CD4-positive, alpha-beta T cell (primary cell): ENCODE results near the gene PDE12. TPM values are rescaled to one million over a fixed set of nuclear protein-coding genes. Genes with fewer than 3 reads are reported as not detected.

ENCODE experiments used
- ATAC-seq: fragments of 200-7000 bp; cut with Tn5 transposase; one replicate; pipeline ENCODE4 v1.10.0; 2022; ENCODE audit warnings: mild to moderate bottlenecking; ENCODE audit not compliant: poor library complexity
- CTCF ChIA-PET: fragments of 350-600 bp; sonication (Branson Sonifier 250); formaldehyde crosslinking; loops from one replicate; lab custom pipeline; 2021; ENCODE audit warnings: antibody characterized with exemption, inconsistent platforms; lab: Charles Lee
- POLR2A ChIA-PET: fragments of 350-600 bp; sonication (Branson Sonifier 250); formaldehyde crosslinking; loops from one replicate; lab custom pipeline; 2021; ENCODE audit warnings: antibody characterized with exemption, inconsistent platforms; lab: Charles Lee
- DNase-seq, 14 experiments: peaks; one replicate each; pipeline ENCODE4 v3.0.0-alpha.2; 2013 to 2020; ENCODE audit warnings: mixed read lengths in 2 of 14
- H3K27ac ChIP-seq, 2 donors: one replicate each; pipeline versions ENCODE4 v1.5.1 to v1.7.0; 2013; ENCODE audit warnings: low read length in 2 of 2, low read depth in 1 of 2, mild to moderate bottlenecking in 1 of 2
- H3K27me3 ChIP-seq, 2 experiments: 1 replicate in 1 of 2; 2 replicates in 1 of 2; pipeline versions ENCODE4 v1.6.1 to v1.7.0; 2013; ENCODE audit warnings: low read length in 2 of 2, control low read depth in 1 of 2, mild to moderate bottlenecking in 1 of 2, moderate library complexity in 1 of 2; ENCODE audit not compliant: insufficient read depth in 2 of 2, control insufficient read depth in 1 of 2
- H3K36me3 ChIP-seq: one replicate; pipeline ENCODE4 v1.6.1; 2013; ENCODE audit warnings: low read length, control low read depth; ENCODE audit not compliant: insufficient read depth
- H3K4me1 ChIP-seq: one replicate; pipeline ENCODE4 v1.6.1; 2013; ENCODE audit warnings: low read length, control low read depth; ENCODE audit not compliant: insufficient read depth
- H3K4me3 ChIP-seq: one replicate; pipeline ENCODE4 v1.5.1; 2013; ENCODE audit warnings: mild to moderate bottlenecking, low read length, moderate library complexity
- H3K9me3 ChIP-seq, 2 experiments: 1 replicate in 1 of 2; 2 replicates in 1 of 2; pipeline versions ENCODE4 v1.6.1 to v1.7.0; 2013; ENCODE audit warnings: low read length in 2 of 2, mild to moderate bottlenecking in 2 of 2, control low read depth in 1 of 2, moderate library complexity in 1 of 2; ENCODE audit not compliant: control insufficient read depth in 1 of 2, insufficient read depth in 1 of 2
- H3K27ac Mint-ChIP-seq: one replicate; pipeline ENCODE4 v1.8.0; 2020; ENCODE audit warnings: mixed read lengths
- H3K27me3 Mint-ChIP-seq: one replicate; pipeline ENCODE4 v1.8.0; 2021; ENCODE audit warnings: mixed read lengths
- H3K36me3 Mint-ChIP-seq: one replicate; pipeline ENCODE4 v1.8.0; 2021; ENCODE audit warnings: low read depth, mixed read lengths
- H3K4me1 Mint-ChIP-seq: one replicate; pipeline ENCODE4 v1.8.0; 2021; ENCODE audit warnings: low read depth, mixed read lengths
- H3K4me3 Mint-ChIP-seq: one replicate; pipeline ENCODE4 v1.8.0; 2020; ENCODE audit warnings: mild to moderate bottlenecking, mixed read lengths
- H3K9me3 Mint-ChIP-seq: one replicate; pipeline ENCODE4 v1.8.0; 2020; ENCODE audit warnings: mixed read lengths
- CTCF ChIP-seq: fragments of 200-600 bp; IDR thresholded peaks from one replicate; pipeline ENCODE4 v1.8.0; 2022; ENCODE audit warnings: antibody characterized with exemption, mild to moderate bottlenecking
- intact Hi-C, 2 experiments: fragments of 100-400 bp; cut with DNase I in 1 of 2; cut with micrococcal nuclease in 1 of 2; formaldehyde crosslinking; loops; one replicate each; pipeline versions ENCODE4 v1.15.1 to v1.9.0; 2023 to 2025; cut with DNase I, micrococcal nuclease
- total RNA-seq, 174 experiments: library from RNA in 2 of 174; stranded (reverse) in 2 of 174; gene quantifications; one replicate each; pipeline ENCODE4 v1.2.3 and lab custom pipeline; 2021 to 2026

The PDE12 gene
- total RNA-seq, 2 experiments from 2014 or later, result 40.5 to 40.9 TPM

GRCh38 chr3:57592306-57592705 lies 36.2 kb downstream of the PDE12 start:
- Histone ChIP-seq H3K9me3 (peaks cover 0 to 3% of the 10 kb centered on the region in 2 experiments), H3K4me1 (peaks cover 19% of the 10 kb centered on the region), H3K4me3 (no peak overlapping the region), H3K36me3 (no peaks in the 10 kb centered on the region), H3K27ac (no peak overlapping the region), H3K27me3 (no peaks in the 10 kb centered on the region)
- Mint-ChIP-seq H3K36me3 (peaks cover 49% of the 10 kb centered on the region), H3K27me3 (no peaks in the 10 kb centered on the region), H3K4me1 (peaks cover 55% of the 10 kb centered on the region), H3K27ac (peak overlapping the region; percentile 8), H3K4me3 (no peak overlapping the region), H3K9me3 (no peaks in the 10 kb centered on the region)
- ChIA-PET CTCF (no interaction called here), POLR2A (interaction anchor here (7.0 kb wide), 1 partner anchor 36 kb away, joined by 190 read pairs; the partner anchor contains the start of gene PDE12)
- DNase-seq, result no peak
- no peak for TF ChIP-seq CTCF
- ATAC-seq, result no peak
- intact Hi-C loops, result no loop called here

- H3K4me1 ChIP-seq, result peaks cover 32% of the 10 kb centered on the region
- Mint-ChIP-seq H3K4me1 (peaks cover 61% of the 10 kb centered on the region), H3K9me3 (no peaks in the 10 kb centered on the region), H3K36me3 (peaks cover 54% of the 10 kb centered on the region), H3K27me3 (no peaks in the 10 kb centered on the region), H3K4me3 (peak overlapping the region; percentile 85), H3K27ac (peak overlapping the region; percentile 97)
- no peaks in the 10 kb centered on the region for H3K27me3 ChIP-seq
- H3K9me3 ChIP-seq, result peaks cover 0 to 3% of the 10 kb centered on the region in 2 experiments
- DNase-seq, result no peak
- no peak for ATAC-seq
- no peaks in the 10 kb centered on the region for H3K36me3 ChIP-seq
- ChIA-PET CTCF (interaction anchor here (1.3 kb wide), 1 partner anchor 38 kb away, joined by 3 read pairs; the partner anchor contains the start of gene PDE12), POLR2A (interaction anchor here (7.0 kb wide), 1 partner anchor 38 kb away, joined by 190 read pairs; the partner anchor contains the start of gene PDE12)
- no peak overlapping the region for H3K27ac ChIP-seq
- TF ChIP-seq CTCF, result no peak
- intact Hi-C loops, result no loop called here
- no peak overlapping the region for H3K4me3 ChIP-seq
These were observed 38.1 kb downstream of the PDE12 start for GRCh38 chr3:57594144-57594543.

- Histone ChIP-seq H3K27me3 (no peaks in the 10 kb centered on the region), H3K4me3 (no peak overlapping the region), H3K36me3 (no peaks in the 10 kb centered on the region), H3K4me1 (peaks cover 33% of the 10 kb centered on the region), H3K27ac (no peak overlapping the region), H3K9me3 (peaks cover 0 to 3% of the 10 kb centered on the region in 2 experiments)
- H3K27me3 Mint-ChIP-seq, result no peaks in the 10 kb centered on the region
- no peak for ATAC-seq
- POLR2A ChIA-PET, result interaction anchor here (7.0 kb wide), 1 partner anchor 38 kb away, joined by 190 read pairs; the partner anchor contains the start of gene PDE12
- H3K9me3 Mint-ChIP-seq, result no peaks in the 10 kb centered on the region
- intact Hi-C loops, result no loop called here
- no peak for DNase-seq
- peak overlapping the region; percentile 97 for H3K27ac Mint-ChIP-seq
- no peak for TF ChIP-seq CTCF
- peaks cover 66% of the 10 kb centered on the region for H3K4me1 Mint-ChIP-seq
- H3K4me3 Mint-ChIP-seq, result peak overlapping the region; percentile 85
- peaks cover 58% of the 10 kb centered on the region for H3K36me3 Mint-ChIP-seq
- CTCF ChIA-PET, result no interaction called here
These were observed 38.5 kb downstream of the PDE12 start for GRCh38 chr3:57594576-57594975.
